NCI-H1417 treated with DMSO at 0.1 percent for 48 hours (cell line): ENCODE data around the gene OR51B6.
"Not testable (repeated sequence)": the region's sequence is repeated elsewhere in the genome, so short reads cannot be mapped to it uniquely, and the experiment has no call there.

Source experiments
- DNase-seq: peaks from one replicate; lab custom pipeline; 2025; lab: John Stamatoyannopoulos, UW

OR51B6 gene

GRCh38 chr11:5351208-5351607 is at the start of gene OR51B6:
Gene OR51B6, plus strand, starts transcription at chr11:5351508. Its CDS starts 0 bp downstream, at chr11:5351508.
- DNase-seq: no peak

GRCh38 chr11:5301846-5302245 is 49.5 kb upstream of the OR51B6 start, which contains the start of gene OR51B4:
Gene OR51B4, minus strand, starts transcription at chr11:5301946. Its CDS starts 0 bp downstream, at chr11:5301946.
- DNase-seq: no peak

GRCh38 chr11:5303626-5304025 is 47.7 kb upstream of the OR51B6 start:
- no peak for DNase-seq

GRCh38 chr11:5304046-5304445 is 47.3 kb upstream of the OR51B6 start:
- no peak for DNase-seq

GRCh38 chr11:5307256-5308019 is 43.9 kb upstream of the OR51B6 start:
- no peak for DNase-seq

- no peak for DNase-seq
Observed at GRCh38 chr11:5310423-5310822, 40.9 kb upstream of the OR51B6 start.

GRCh38 chr11:5313326-5314023 is 37.8 kb upstream of the OR51B6 start:
- DNase-seq: not testable (repeated sequence)

- DNase-seq: no peak
Observed at GRCh38 chr11:5317292-5317691, 34.0 kb upstream of the OR51B6 start.

- no peak for DNase-seq
Observed at GRCh38 chr11:5324197-5324596, 27.1 kb upstream of the OR51B6 start, which contains the start of gene OR51B2. Gene OR51B2, minus strand, starts transcription at chr11:5324297. Its CDS starts 0 bp downstream, at chr11:5324297.

GRCh38 chr11:5335170-5335569 is 16.1 kb upstream of the OR51B6 start:
- DNase-seq: no peak

GRCh38 chr11:5336331-5336730 is 15.0 kb upstream of the OR51B6 start:
- no peak for DNase-seq

- not testable (repeated sequence) for DNase-seq
Observed at GRCh38 chr11:5337253-5337652, 14.1 kb upstream of the OR51B6 start.

GRCh38 chr11:5339771-5340322 is 11.5 kb upstream of the OR51B6 start:
- no peak for DNase-seq

- no peak for DNase-seq
Observed at GRCh38 chr11:5343474-5344335, 7.6 kb upstream of the OR51B6 start, which contains the start of gene OR51B5. Gene OR51B5, minus strand, starts transcription at chr11:5343524. Its CDS starts 0 bp downstream, at chr11:5343524.

- DNase-seq: no peak
Observed at GRCh38 chr11:5345831-5346230, 5.5 kb upstream of the OR51B6 start.

GRCh38 chr11:5348551-5349194 is 2.6 kb upstream of the OR51B6 start:
- DNase-seq: no peak

- DNase-seq: no peak
Observed at GRCh38 chr11:5349550-5349949, 1.8 kb upstream of the OR51B6 start.

GRCh38 chr11:5356031-5356430 is 4.7 kb downstream of the OR51B6 start:
- not testable (repeated sequence) for DNase-seq

GRCh38 chr11:5362017-5362625 is 10.8 kb downstream of the OR51B6 start:
- DNase-seq: no peak

- no peak for DNase-seq
Observed at GRCh38 chr11:5363679-5364078, 12.4 kb downstream of the OR51B6 start.

GRCh38 chr11:5364214-5364613 is 12.9 kb downstream of the OR51B6 start:
- DNase-seq: no peak
